ENCODE results near the gene RELN.
"Not testable (repeated sequence)": the region's sequence is repeated elsewhere in the genome, so short reads cannot be mapped to it uniquely, and the experiment has no call there.

The RELN gene

GRCh38 chr7:103919272-103919868, 70.1 kb downstream of the RELN start:
- TF ChIP-seq CTCF (IDR thresholded peaks at IDR 0.05; ENCODE audit: insufficient read depth, missing control alignments): no peak
- FAIRE-seq (no peak), DNase-seq (ENCODE audit: insufficient read length, low spot score) (no peak)

- no peak for DNase-seq (ENCODE audit: insufficient read length, low spot score)
- TF ChIP-seq CTCF (IDR thresholded peaks at IDR 0.05; ENCODE audit: insufficient read depth, missing control alignments): no peak
- no peak for FAIRE-seq
Observed at GRCh38 chr7:103918631-103919271, 70.7 kb downstream of the RELN start.

GRCh38 chr7:103915680-103916357, 73.6 kb downstream of the RELN start:
- FAIRE-seq: no peak
- no peak for TF ChIP-seq CTCF (IDR thresholded peaks at IDR 0.05; ENCODE audit: insufficient read depth, missing control alignments)
- no peak for DNase-seq (ENCODE audit: insufficient read length, low spot score)

DNA sequence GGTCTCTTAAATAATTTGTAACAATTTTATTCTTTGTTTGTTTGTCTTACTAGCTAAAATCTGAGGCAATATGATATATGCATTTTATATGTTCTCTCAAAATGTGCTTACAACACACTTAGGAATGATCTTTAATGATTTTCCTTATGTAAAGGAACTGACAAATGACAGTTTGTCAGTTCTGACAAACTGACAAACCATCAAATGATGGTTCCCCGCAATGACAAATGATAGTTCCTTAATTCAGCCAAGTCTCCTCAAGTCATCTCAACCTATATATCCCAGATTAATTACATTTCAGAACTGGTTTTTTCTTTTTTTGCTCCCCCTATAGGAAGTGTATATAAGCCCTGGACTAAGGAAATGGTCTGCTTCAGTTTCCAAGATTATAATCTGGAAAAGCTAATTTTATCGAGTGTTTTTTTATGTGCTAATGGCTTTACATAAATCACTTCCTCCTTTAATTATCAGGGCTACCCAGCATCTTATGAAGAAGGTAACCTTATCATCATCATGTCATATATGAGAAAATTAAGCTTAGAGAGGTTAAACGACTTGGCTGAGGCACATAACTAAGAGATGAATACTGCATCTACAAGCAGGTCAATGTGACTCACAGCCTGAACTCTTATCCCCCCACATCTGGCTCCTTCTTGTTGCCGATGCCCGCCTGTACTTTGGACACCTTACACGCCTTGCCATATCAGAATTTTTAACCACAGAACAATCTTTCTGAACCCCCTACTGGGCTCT, 75.1 kb downstream of the RELN start:
- DNase-seq (ENCODE audit: insufficient read length, low spot score): no peak
- TF ChIP-seq CTCF (IDR thresholded peaks at IDR 0.05; ENCODE audit: insufficient read depth, missing control alignments): no peak
- FAIRE-seq: no peak

- no peak for DNase-seq (ENCODE audit: insufficient read length, low spot score)
- no peak for TF ChIP-seq CTCF (IDR thresholded peaks at IDR 0.05; ENCODE audit: insufficient read depth, missing control alignments)
- FAIRE-seq: no peak
Observed at GRCh38 chr7:103912891-103913605, 76.4 kb downstream of the RELN start.

DNA sequence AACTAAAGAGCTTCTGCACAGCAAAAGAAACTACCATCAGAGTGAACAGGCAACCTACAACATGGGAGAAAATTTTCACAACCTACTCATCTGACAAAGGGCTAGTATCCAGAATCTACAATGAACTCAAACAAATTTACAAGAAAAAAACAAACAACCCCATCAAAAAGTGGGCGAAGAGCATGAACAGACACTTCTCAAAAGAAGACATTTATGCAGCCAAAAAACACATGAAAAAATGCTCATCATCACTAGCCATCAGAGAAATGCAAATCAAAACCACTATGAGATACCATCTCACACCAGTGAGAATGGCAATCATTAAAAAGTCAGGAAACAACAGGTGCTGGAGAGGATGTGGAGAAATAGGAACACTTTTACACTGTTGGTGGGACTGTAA, 78.4 kb downstream of the RELN start:
- FAIRE-seq; DNase-seq (ENCODE audit: insufficient read length, low spot score): not testable (repeated sequence)

GRCh38 chr7:103905997-103906396, 83.5 kb downstream of the RELN start:
- FAIRE-seq (no peak), DNase-seq (ENCODE audit: insufficient read length, low spot score) (no peak)
- no peak for TF ChIP-seq CTCF (IDR thresholded peaks at IDR 0.05; ENCODE audit: insufficient read depth, missing control alignments)

All from D721Med (cell line).